CD4-positive, alpha-beta memory T cell (primary cell): ENCODE results near the gene TEPSIN. TPM values are rescaled to one million over a fixed set of nuclear protein-coding genes. Genes with fewer than 3 reads are reported as not detected.
A peak's percentile ranks its signal among the peaks of the same experiment; 100 is the strongest.

ENCODE experiments used
- CTCF ChIA-PET: fragments of 350-600 bp; sonication (Branson Sonifier 250); formaldehyde crosslinking; loops from one replicate; lab custom pipeline; 2021; ENCODE audit warnings: inconsistent platforms; ENCODE audit not compliant: partially characterized antibody; lab: Charles Lee
- POLR2A ChIA-PET: fragments of 350-600 bp; sonication (Branson Sonifier 250); formaldehyde crosslinking; loops from one replicate; lab custom pipeline; 2021; ENCODE audit not compliant: partially characterized antibody; lab: Charles Lee
- DNase-seq, 5 donors: peaks; one replicate each; pipeline versions ENCODE4 v3.0.0 to v3.0.0-alpha.2; 2020 to 2022; ENCODE audit warnings: mixed read lengths in 1 of 5
- H3K27ac ChIP-seq: one replicate; pipeline ENCODE4 v1.7.0; 2013; ENCODE audit warnings: low read depth, low read length
- H3K27me3 ChIP-seq: 2 replicates; pipeline ENCODE4 v1.7.0; 2013; ENCODE audit warnings: mild to moderate bottlenecking, low read length, moderate library complexity; ENCODE audit not compliant: insufficient read depth
- H3K36me3 ChIP-seq: 2 replicates; pipeline ENCODE4 v1.7.0; 2013; ENCODE audit warnings: mild to moderate bottlenecking, low read length, moderate library complexity; ENCODE audit not compliant: insufficient read depth
- H3K4me1 ChIP-seq: 2 replicates; pipeline ENCODE4 v1.7.0; 2013; ENCODE audit warnings: mild to moderate bottlenecking, low read length, moderate library complexity; ENCODE audit not compliant: insufficient read depth
- H3K4me3 ChIP-seq, 2 donors: one replicate each; pipeline ENCODE4 v1.7.0; 2013; ENCODE audit warnings: low read length in 2 of 2, mild to moderate bottlenecking in 1 of 2
- H3K9me3 ChIP-seq, 2 donors: one replicate each; pipeline ENCODE4 v1.7.0; 2013; ENCODE audit warnings: low read length in 2 of 2, control low read depth in 1 of 2; ENCODE audit not compliant: control insufficient read depth in 1 of 2
- H3K27ac Mint-ChIP-seq, 7 donors: one replicate each; pipeline ENCODE4 v1.8.0; 2020 to 2021; ENCODE audit warnings: mixed read lengths in 7 of 7, mild to moderate bottlenecking in 6 of 7, inconsistent platforms in 3 of 7, moderate library complexity in 3 of 7
- H3K27me3 Mint-ChIP-seq, 2 donors: one replicate each; pipeline ENCODE4 v1.8.0; 2020 to 2021; ENCODE audit warnings: mixed read lengths in 2 of 2
- H3K36me3 Mint-ChIP-seq, 2 donors: one replicate each; pipeline ENCODE4 v1.8.0; 2020 to 2021; ENCODE audit warnings: mixed read lengths in 2 of 2, inconsistent platforms in 1 of 2, mild to moderate bottlenecking in 1 of 2
- H3K4me1 Mint-ChIP-seq, 4 donors: one replicate each; pipeline ENCODE4 v1.8.0; 2020 to 2021; ENCODE audit warnings: mixed read lengths in 4 of 4, mild to moderate bottlenecking in 1 of 4
- H3K4me3 Mint-ChIP-seq, 8 donors: one replicate each; pipeline ENCODE4 v1.8.0; 2020 to 2021; ENCODE audit warnings: mixed read lengths in 8 of 8, mild to moderate bottlenecking in 7 of 8, moderate library complexity in 6 of 8, inconsistent platforms in 3 of 8
- H3K9me3 Mint-ChIP-seq, 8 donors: one replicate each; pipeline ENCODE4 v1.8.0; 2020 to 2021; ENCODE audit warnings: mixed read lengths in 8 of 8, mild to moderate bottlenecking in 5 of 8, inconsistent platforms in 3 of 8, moderate library complexity in 1 of 8
- intact Hi-C: fragments of 100-400 bp; cut with micrococcal nuclease; formaldehyde crosslinking; loops from one replicate; pipeline ENCODE4 v1.15.1; 2023
- polyA plus RNA-seq, 2 donors: library from polyadenylated mRNA; unstranded; fragments of 300-500 nt; fragmentation: Illumina TruSeq; gene quantifications; one replicate each; pipeline ENCODE4 v1.2.3, GENCODE V29; 2021
- total RNA-seq, 2 experiments: library from RNA; stranded (reverse); gene quantifications; one replicate each; pipeline ENCODE4 v1.2.3, GENCODE V29; 2021

The TEPSIN gene
- total and polyA plus RNA-seq, 4 experiments from 2014 or later = 2.0 to 126 (median 58.1) TPM

GRCh38 chr17:81210466-81210865 is 28.4 kb downstream of the TEPSIN start:
- DNase-seq = no peak
- POLR2A ChIA-PET = interaction anchor here (1.6 kb wide), 1 partner anchor 11 kb away, joined by 3 read pairs; no protein-coding TSS in a partner anchor
- no peaks in the 10 kb centered on the region for H3K4me1 ChIP-seq
- CTCF ChIA-PET = no interaction called here
- H3K4me3 Mint-ChIP-seq = no peak overlapping the region
- H3K36me3 Mint-ChIP-seq = no peaks in the 10 kb centered on the region
- no peak overlapping the region for H3K27ac Mint-ChIP-seq
- peaks cover 0 to 2% (median 0%) of the 10 kb centered on the region in 4 donors for H3K4me1 Mint-ChIP-seq
- H3K4me3 ChIP-seq = no peak overlapping the region
- H3K27me3 Mint-ChIP-seq = no peaks in the 10 kb centered on the region
- intact Hi-C loops = no loop called here
- no peaks in the 10 kb centered on the region for H3K9me3 ChIP-seq
- H3K36me3 ChIP-seq = no peaks in the 10 kb centered on the region
- H3K9me3 Mint-ChIP-seq = no peaks in the 10 kb centered on the region
- H3K27ac ChIP-seq = no peak overlapping the region
- no peaks in the 10 kb centered on the region for H3K27me3 ChIP-seq

GRCh38 chr17:81209141-81209540 is 29.7 kb downstream of the TEPSIN start:
- peaks cover 0 to 2% (median 0%) of the 10 kb centered on the region in 4 donors for H3K4me1 Mint-ChIP-seq
- Histone ChIP-seq H3K4me3 (no peak overlapping the region), H3K9me3 (no peaks in the 10 kb centered on the region), H3K27me3 (no peaks in the 10 kb centered on the region), H3K27ac (no peak overlapping the region), H3K4me1 (no peaks in the 10 kb centered on the region), H3K36me3 (no peaks in the 10 kb centered on the region)
- no peak for DNase-seq
- no peaks in the 10 kb centered on the region for H3K9me3 Mint-ChIP-seq
- no peaks in the 10 kb centered on the region for H3K27me3 Mint-ChIP-seq
- H3K4me3 Mint-ChIP-seq = no peak overlapping the region
- no peak overlapping the region for H3K27ac Mint-ChIP-seq
- POLR2A ChIA-PET = interaction anchor here (0.6 kb wide), 1 partner anchor 1801 kb away, joined by 3 read pairs; no protein-coding TSS in a partner anchor
- CTCF ChIA-PET = no interaction called here
- H3K36me3 Mint-ChIP-seq = no peaks in the 10 kb centered on the region
- intact Hi-C loops = no loop called here

- H3K36me3 ChIP-seq = no peaks in the 10 kb centered on the region
- H3K9me3 ChIP-seq = no peaks in the 10 kb centered on the region
- no peak for DNase-seq
- intact Hi-C loops = no loop called here
- CTCF ChIA-PET = no interaction called here
- H3K27me3 Mint-ChIP-seq = no peaks in the 10 kb centered on the region
- H3K4me3 ChIP-seq = no peak overlapping the region
- no peaks in the 10 kb centered on the region for H3K9me3 Mint-ChIP-seq
- no peak overlapping the region for H3K27ac ChIP-seq
- POLR2A ChIA-PET = no interaction called here
- no peak overlapping the region for H3K27ac Mint-ChIP-seq
- no peaks in the 10 kb centered on the region for H3K4me1 ChIP-seq
- no peaks in the 10 kb centered on the region for H3K27me3 ChIP-seq
- no peak overlapping the region for H3K4me3 Mint-ChIP-seq
- H3K36me3 Mint-ChIP-seq = no peaks in the 10 kb centered on the region
- peaks cover 0 to 2% (median 0%) of the 10 kb centered on the region in 4 donors for H3K4me1 Mint-ChIP-seq
Measured at GRCh38 chr17:81208651-81209050, 30.2 kb downstream of the TEPSIN start.

GRCh38 chr17:81207610-81208581 is 31.0 kb downstream of the TEPSIN start:
- H3K4me1 Mint-ChIP-seq = peaks cover 0 to 2% (median 0%) of the 10 kb centered on the region in 4 donors
- ChIA-PET POLR2A (no interaction called here), CTCF (interaction anchor here (1.5 kb wide), 1 partner anchor 66 kb away, joined by 3 read pairs; no protein-coding TSS in a partner anchor)
- no peaks in the 10 kb centered on the region for H3K27me3 Mint-ChIP-seq
- no peaks in the 10 kb centered on the region for H3K9me3 Mint-ChIP-seq
- no peak overlapping the region for H3K4me3 Mint-ChIP-seq
- H3K36me3 Mint-ChIP-seq = no peaks in the 10 kb centered on the region
- no peak overlapping the region for H3K4me3 ChIP-seq
- DNase-seq = no peak
- H3K27ac ChIP-seq = no peak overlapping the region
- intact Hi-C loops = no loop called here
- H3K27ac Mint-ChIP-seq = peak overlapping the region in 1 of 7 donors; percentile 83
- no peaks in the 10 kb centered on the region for H3K27me3 ChIP-seq
- no peaks in the 10 kb centered on the region for H3K4me1 ChIP-seq
- no peaks in the 10 kb centered on the region for H3K9me3 ChIP-seq
- no peaks in the 10 kb centered on the region for H3K36me3 ChIP-seq

GRCh38 chr17:81206657-81207056 is 32.2 kb downstream of the TEPSIN start:
- POLR2A ChIA-PET = no interaction called here
- Histone ChIP-seq H3K27me3 (no peaks in the 10 kb centered on the region), H3K27ac (no peak overlapping the region), H3K9me3 (no peaks in the 10 kb centered on the region), H3K4me3 (no peak overlapping the region), H3K36me3 (no peaks in the 10 kb centered on the region), H3K4me1 (no peaks in the 10 kb centered on the region)
- Mint-ChIP-seq H3K27ac (no peak overlapping the region), H3K9me3 (no peaks in the 10 kb centered on the region), H3K36me3 (no peaks in the 10 kb centered on the region), H3K4me1 (no peaks in the 10 kb centered on the region), H3K4me3 (no peak overlapping the region), H3K27me3 (no peaks in the 10 kb centered on the region)
- intact Hi-C loops = no loop called here
- no peak for DNase-seq
- CTCF ChIA-PET = interaction anchor here (1.5 kb wide), 1 partner anchor 65 kb away, joined by 3 read pairs; no protein-coding TSS in a partner anchor

- Histone ChIP-seq H3K4me1 (no peaks in the 10 kb centered on the region), H3K27ac (no peak overlapping the region), H3K4me3 (no peak overlapping the region), H3K36me3 (no peaks in the 10 kb centered on the region), H3K27me3 (no peaks in the 10 kb centered on the region), H3K9me3 (no peaks in the 10 kb centered on the region)
- Mint-ChIP-seq H3K27me3 (no peaks in the 10 kb centered on the region), H3K36me3 (no peaks in the 10 kb centered on the region), H3K27ac (no peak overlapping the region), H3K4me3 (no peak overlapping the region), H3K9me3 (no peaks in the 10 kb centered on the region), H3K4me1 (no peaks in the 10 kb centered on the region)
- ChIA-PET CTCF (interaction anchor here (1.5 kb wide), 1 partner anchor 64 kb away, joined by 3 read pairs; no protein-coding TSS in a partner anchor), POLR2A (no interaction called here)
- DNase-seq = no peak
- intact Hi-C loops = no loop called here
Measured at GRCh38 chr17:81206166-81206565, 32.7 kb downstream of the TEPSIN start.

GRCh38 chr17:81204578-81204977 is 34.3 kb downstream of the TEPSIN start:
- no peak overlapping the region for H3K4me3 Mint-ChIP-seq
- Histone ChIP-seq H3K27ac (no peak overlapping the region), H3K27me3 (no peaks in the 10 kb centered on the region), H3K4me3 (no peak overlapping the region), H3K9me3 (no peaks in the 10 kb centered on the region), H3K4me1 (no peaks in the 10 kb centered on the region), H3K36me3 (no peaks in the 10 kb centered on the region)
- H3K36me3 Mint-ChIP-seq = no peaks in the 10 kb centered on the region
- H3K27me3 Mint-ChIP-seq = no peaks in the 10 kb centered on the region
- no peak overlapping the region for H3K27ac Mint-ChIP-seq
- intact Hi-C loops = no loop called here
- no peaks in the 10 kb centered on the region for H3K9me3 Mint-ChIP-seq
- no peaks in the 10 kb centered on the region for H3K4me1 Mint-ChIP-seq
- ChIA-PET POLR2A (no interaction called here), CTCF (no interaction called here)
- DNase-seq = no peak
